Sigmoid colon (tissue), 7 donors: ENCODE results near the gene CAPN8. TPM values are rescaled to one million over a fixed set of nuclear protein-coding genes. Genes with fewer than 3 reads are reported as not detected.

Experiments
- DNase-seq: peaks from one replicate; pipeline ENCODE4 v3.0.0-alpha.2; 2019
- H3K27ac ChIP-seq, 4 donors: fragments of 200-600 bp; sonication (generic); one replicate each; pipeline ENCODE4 v1.5.1; 2016 to 2019; ENCODE audit warnings: mild to moderate bottlenecking in 1 of 4
- H3K27me3 ChIP-seq, 3 donors: fragments of 200-600 bp; sonication (generic); one replicate each; pipeline ENCODE4 v1.5.1; 2019; ENCODE audit warnings: mild to moderate bottlenecking in 1 of 3
- H3K36me3 ChIP-seq, 4 donors: fragments of 200-600 bp; sonication (generic); one replicate each; pipeline ENCODE4 v1.5.1; 2016 to 2019
- H3K4me1 ChIP-seq, 4 donors: fragments of 200-600 bp; sonication (generic); one replicate each; pipeline ENCODE4 v1.5.1; 2017 to 2019
- H3K4me3 ChIP-seq, 4 donors: fragments of 200-600 bp; sonication (generic); one replicate each; pipeline ENCODE4 v1.5.1; 2017 to 2019; ENCODE audit warnings: mild to moderate bottlenecking in 2 of 4, moderate library complexity in 1 of 4
- H3K9me3 ChIP-seq, 4 donors: fragments of 200-600 bp in 3 of 4; sonication (generic) in 3 of 4; one replicate each; pipeline versions ENCODE4 v1.5.1 to v1.6.1; 2013 to 2019
- EP300 ChIP-seq, 4 donors: sonication (generic); formaldehyde crosslinking; IDR thresholded peaks; one replicate each; pipeline ENCODE4 v1.6.1; 2017; ENCODE audit warnings: antibody characterized with exemption in 4 of 4
- POLR2A ChIP-seq, 2 donors: fragments of 450-650 bp; IDR thresholded peaks; one replicate each; pipeline ENCODE4 v1.6.1; 2016; ENCODE audit warnings: antibody characterized with exemption in 2 of 2, mild to moderate bottlenecking in 2 of 2, moderate library complexity in 2 of 2
- POLR2AphosphoS5 ChIP-seq, 4 donors: sonication (generic); formaldehyde crosslinking; IDR thresholded peaks; one replicate each; pipeline ENCODE4 v1.6.1; 2017; ENCODE audit warnings: antibody characterized with exemption in 4 of 4
- WGBS, 2 donors: extraction: QIAGEN DNeasy Blood & Tissue Kit; methylation state at CpG; one replicate each; pipeline ENCODE4 v1.1.7; 2013; 5-methylcytosine and 5-hydroxymethylcytosine counted together
- intact Hi-C: fragments of 100-400 bp; cut with DNase I; formaldehyde crosslinking; loops from one replicate; pipeline ENCODE4 v1.15.1; 2023
- polyA plus RNA-seq, 3 donors: library from polyadenylated mRNA; stranded (reverse); fragments of 200-250 nt; gene quantifications; one replicate each; pipeline ENCODE4 v1.2.3, GENCODE V29; 2013
- total RNA-seq, 4 donors: library from RNA; depleted of rRNA; stranded (reverse); fragments of >200 nt; gene quantifications; one replicate each; pipeline ENCODE4 v1.1.0, GENCODE V29; 2016
- TF ChIP-seq, protein P1 (sequence below), 4 experiments: fragments of 450-650 bp in 3 of 4; fragments of 200-600 bp in 1 of 4; IDR thresholded peaks; one replicate each; pipeline ENCODE4 v1.5.1; 2016 to 2019; ENCODE audit warnings: antibody characterized with exemption in 4 of 4, mild to moderate bottlenecking in 3 of 4, moderate library complexity in 2 of 4
- donor health status: healthy with polysubstance abuse.
- donor health status: Bipolar disorder and iron deficiency.
- donor health status: healthy.

The CAPN8 gene
- total and polyA plus RNA-seq, 7 donors, result 1.1 to 67.6 (median 42.7) TPM; not detected in 3

DNA sequence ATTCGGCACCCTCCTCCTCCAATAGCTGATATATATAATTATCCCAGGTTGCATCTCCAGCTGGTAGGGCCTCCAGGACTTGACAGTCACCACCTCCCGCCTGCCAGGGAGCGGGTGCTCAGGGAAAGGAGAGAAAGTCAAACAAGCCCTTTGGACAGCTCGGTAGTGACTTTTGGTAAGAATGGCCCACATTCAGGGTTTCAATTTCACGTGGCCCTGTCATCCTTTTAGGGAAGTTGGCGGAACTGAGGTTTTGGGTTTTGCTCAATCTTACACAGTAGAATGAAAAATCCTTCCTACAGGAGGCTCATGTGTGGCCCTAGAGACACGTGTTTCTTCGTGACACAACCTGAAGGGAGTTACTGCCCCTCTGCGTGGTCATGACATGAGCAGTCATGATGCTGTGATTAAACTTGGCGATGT, 44.2 kb downstream of the CAPN8 start:
- Histone ChIP-seq H3K27me3 (no peaks in the 10 kb centered on the region), H3K36me3 (no peaks in the 10 kb centered on the region), H3K27ac (no peak overlapping the region), H3K4me1 (no peaks in the 10 kb centered on the region), H3K4me3 (no peak overlapping the region), H3K9me3 (no peaks in the 10 kb centered on the region)
- intact Hi-C loops, result no loop called here
- WGBS, 2 donors, result 70 to 79% methylated on average over 10 of the region's 10 CpGs
- no peak for DNase-seq
- TF ChIP-seq POLR2AphosphoS5 (IDR thresholded peaks at IDR 0.05), result no peak
- no peak for TF ChIP-seq POLR2A (IDR thresholded peaks at IDR 0.05)
- no peak for TF ChIP-seq EP300 (IDR thresholded peaks at IDR 0.05)
- TF ChIP-seq, protein P1, sequence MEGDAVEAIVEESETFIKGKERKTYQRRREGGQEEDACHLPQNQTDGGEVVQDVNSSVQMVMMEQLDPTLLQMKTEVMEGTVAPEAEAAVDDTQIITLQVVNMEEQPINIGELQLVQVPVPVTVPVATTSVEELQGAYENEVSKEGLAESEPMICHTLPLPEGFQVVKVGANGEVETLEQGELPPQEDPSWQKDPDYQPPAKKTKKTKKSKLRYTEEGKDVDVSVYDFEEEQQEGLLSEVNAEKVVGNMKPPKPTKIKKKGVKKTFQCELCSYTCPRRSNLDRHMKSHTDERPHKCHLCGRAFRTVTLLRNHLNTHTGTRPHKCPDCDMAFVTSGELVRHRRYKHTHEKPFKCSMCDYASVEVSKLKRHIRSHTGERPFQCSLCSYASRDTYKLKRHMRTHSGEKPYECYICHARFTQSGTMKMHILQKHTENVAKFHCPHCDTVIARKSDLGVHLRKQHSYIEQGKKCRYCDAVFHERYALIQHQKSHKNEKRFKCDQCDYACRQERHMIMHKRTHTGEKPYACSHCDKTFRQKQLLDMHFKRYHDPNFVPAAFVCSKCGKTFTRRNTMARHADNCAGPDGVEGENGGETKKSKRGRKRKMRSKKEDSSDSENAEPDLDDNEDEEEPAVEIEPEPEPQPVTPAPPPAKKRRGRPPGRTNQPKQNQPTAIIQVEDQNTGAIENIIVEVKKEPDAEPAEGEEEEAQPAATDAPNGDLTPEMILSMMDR (IDR thresholded peaks at IDR 0.05), result no peak

DNA sequence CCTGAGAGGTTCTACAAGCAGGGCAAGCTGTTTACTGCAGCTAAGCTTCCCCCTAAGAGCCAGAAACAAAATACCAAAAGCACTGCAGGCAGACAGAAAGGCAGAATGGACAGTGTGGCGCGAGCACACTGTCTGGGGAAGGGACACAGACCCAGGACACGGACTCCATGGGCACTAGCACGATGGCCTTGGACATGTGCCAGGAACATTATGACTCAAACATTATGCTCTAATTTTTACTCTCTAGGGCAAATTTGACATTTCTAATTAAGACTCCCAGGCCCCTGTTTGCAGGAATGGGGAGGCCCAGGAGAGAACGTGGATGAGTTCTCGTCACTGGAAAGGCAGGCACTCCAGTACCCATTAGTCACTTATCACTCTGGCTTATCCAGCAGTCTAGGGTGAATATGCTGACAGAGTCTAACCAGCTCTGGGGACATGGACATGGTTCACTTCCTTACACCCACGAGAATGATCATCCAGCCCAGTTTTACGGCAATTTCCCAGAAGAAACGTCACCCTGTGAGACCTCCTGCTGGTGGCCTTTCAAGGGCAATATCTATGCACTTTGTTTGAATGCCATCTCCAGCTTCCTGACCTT, 45.1 kb downstream of the CAPN8 start:
- Histone ChIP-seq H3K4me3 (no peak overlapping the region), H3K36me3 (no peaks in the 10 kb centered on the region), H3K27ac (no peak overlapping the region), H3K27me3 (no peaks in the 10 kb centered on the region), H3K9me3 (no peaks in the 10 kb centered on the region), H3K4me1 (no peaks in the 10 kb centered on the region)
- WGBS, 2 donors, result 73 to 81% methylated on average over 9 of the region's 9 CpGs
- TF ChIP-seq EP300 (IDR thresholded peaks at IDR 0.05) (no peak), POLR2A (IDR thresholded peaks at IDR 0.05) (no peak), POLR2AphosphoS5 (IDR thresholded peaks at IDR 0.05) (no peak)
- TF ChIP-seq, protein P1 (IDR thresholded peaks at IDR 0.05), result no peak
- intact Hi-C loops, result no loop called here
- no peak for DNase-seq

DNA sequence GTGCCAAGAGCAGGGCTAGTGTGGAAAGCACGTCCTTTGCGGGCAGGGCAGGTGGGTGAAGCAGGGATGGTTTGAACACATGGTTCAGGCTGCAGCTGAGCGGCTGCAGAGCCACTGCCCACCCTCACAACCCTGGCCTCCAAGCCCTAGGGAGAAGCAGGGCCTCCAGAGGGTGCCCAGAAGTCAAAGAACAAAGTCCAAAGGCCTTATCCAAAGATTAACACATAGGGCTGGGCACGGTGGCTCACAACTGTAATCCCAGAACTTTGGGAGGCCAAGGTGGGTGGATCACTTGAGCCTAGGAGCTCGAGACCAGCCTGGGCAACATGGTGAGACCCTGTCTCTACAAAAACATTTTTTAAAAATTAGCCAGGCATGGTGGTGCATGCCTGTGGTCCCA, 46.8 kb downstream of the CAPN8 start:
- intact Hi-C loops, result no loop called here
- no peaks in the 10 kb centered on the region for H3K9me3 ChIP-seq
- 73 to 88% methylated on average over 5 of the region's 5 CpGs for WGBS, 2 donors
- H3K36me3 ChIP-seq, result no peaks in the 10 kb centered on the region
- TF ChIP-seq EP300 (IDR thresholded peaks at IDR 0.05) (no peak), POLR2A (IDR thresholded peaks at IDR 0.05) (no peak), POLR2AphosphoS5 (IDR thresholded peaks at IDR 0.05) (no peak)
- TF ChIP-seq, protein P1 (IDR thresholded peaks at IDR 0.05), result no peak
- no peaks in the 10 kb centered on the region for H3K27me3 ChIP-seq
- no peak for DNase-seq
- H3K4me1 ChIP-seq, result no peaks in the 10 kb centered on the region
- no peak overlapping the region for H3K27ac ChIP-seq
- H3K4me3 ChIP-seq, result no peak overlapping the region

DNA sequence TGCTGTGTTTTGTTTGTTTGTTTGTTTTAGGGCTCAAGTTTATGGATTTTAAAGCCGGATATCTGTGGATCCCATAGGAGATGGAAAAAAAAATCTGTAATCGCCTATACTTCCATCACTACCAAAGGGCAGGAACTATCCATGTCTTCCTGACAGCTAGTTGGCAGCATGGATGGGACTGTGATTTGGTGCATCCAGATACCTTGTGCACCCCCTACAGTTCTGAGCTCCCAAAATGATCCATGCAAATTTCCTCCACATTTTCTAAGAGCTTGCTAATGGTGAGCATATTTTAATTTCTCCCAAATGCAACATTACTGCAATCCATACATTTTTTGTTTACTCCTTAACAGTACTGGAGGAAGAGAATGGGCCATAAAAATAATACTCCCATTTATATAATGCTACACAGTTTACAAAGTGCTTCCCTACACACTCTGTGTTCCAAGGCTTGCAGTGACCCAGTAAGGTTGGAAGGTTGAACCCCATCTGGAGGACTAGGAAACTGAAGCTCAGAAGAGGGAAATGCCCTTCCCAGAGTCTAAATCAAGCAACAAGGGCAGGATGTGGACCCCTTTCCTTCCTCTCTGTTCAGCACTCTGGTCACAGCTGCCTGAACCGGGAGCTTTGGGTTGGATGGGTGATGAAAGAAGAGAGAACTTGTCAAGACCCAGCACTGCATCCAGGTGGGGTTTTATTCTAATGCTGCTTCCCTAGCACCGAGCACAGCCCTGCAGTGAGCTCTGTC, 48.0 kb downstream of the CAPN8 start:
- intact Hi-C loops, result no loop called here
- no peaks in the 10 kb centered on the region for H3K27me3 ChIP-seq
- H3K4me1 ChIP-seq, result no peaks in the 10 kb centered on the region
- no peak overlapping the region for H3K4me3 ChIP-seq
- no peak overlapping the region for H3K27ac ChIP-seq
- no peaks in the 10 kb centered on the region for H3K9me3 ChIP-seq
- DNase-seq, result no peak
- WGBS, 2 donors, result 64 to 85% methylated on average over 4 of the region's 4 CpGs
- H3K36me3 ChIP-seq, result no peaks in the 10 kb centered on the region
- TF ChIP-seq, protein P1 (IDR thresholded peaks at IDR 0.05), result no peak
- TF ChIP-seq POLR2A (IDR thresholded peaks at IDR 0.05) (no peak), EP300 (IDR thresholded peaks at IDR 0.05) (no peak), POLR2AphosphoS5 (IDR thresholded peaks at IDR 0.05) (no peak)
